Muscle of leg (tissue), 11 donors: ENCODE data around the gene CRYL1. TPM values are rescaled to one million over a fixed set of nuclear protein-coding genes. Genes with fewer than 3 reads are reported as not detected.

Source experiments
- DNase-seq: peaks from one replicate; pipeline ENCODE4 v3.0.0; 2013
- H3K27ac ChIP-seq: one replicate; pipeline ENCODE4 v1.5.1; 2013; ENCODE audit warnings: mild to moderate bottlenecking, low read length, control low read depth
- H3K27me3 ChIP-seq: one replicate; pipeline ENCODE4 v1.6.1; 2013; ENCODE audit warnings: low read length; ENCODE audit not compliant: control insufficient read depth, insufficient read depth
- H3K36me3 ChIP-seq: one replicate; pipeline ENCODE4 v1.6.1; 2013; ENCODE audit warnings: low read length; ENCODE audit not compliant: control insufficient read depth, insufficient read depth
- H3K4me1 ChIP-seq: one replicate; pipeline ENCODE4 v1.6.1; 2013; ENCODE audit warnings: low read length; ENCODE audit not compliant: control insufficient read depth, insufficient read depth
- H3K4me3 ChIP-seq: one replicate; pipeline ENCODE4 v1.5.1; 2013; ENCODE audit warnings: low read length, control low read depth
- H3K9me3 ChIP-seq: replicated peaks from 2 replicates; pipeline ENCODE4 v1.6.1; 2013; ENCODE audit warnings: low read depth, low read length; ENCODE audit not compliant: control insufficient read depth
- WGBS: methylation state at CpG from one replicate; pipeline ENCODE4 v1.1.5; 2013; ENCODE audit warnings: missing lambda C conversion rate; ENCODE audit not compliant: insufficient coverage; 5-methylcytosine and 5-hydroxymethylcytosine counted together
- polyA plus RNA-seq, 8 donors: library from polyadenylated mRNA; unstranded; fragments of 120-200 nt; gene quantifications; one replicate each; pipeline versions ENCODE4 v1.2.1 to v1.2.3, GENCODE V29; 2013; ENCODE audit warnings: inconsistent platforms in 1 of 8, low replicate concordance in 1 of 8; ENCODE audit not compliant: insufficient read length in 8 of 8, insufficient read depth in 1 of 8
- total RNA-seq: library from RNA; stranded (reverse); fragments of 120-200 nt; gene quantifications from one replicate; pipeline ENCODE4 v1.2.4, GENCODE V29; 2013

The CRYL1 gene
- total and polyA plus RNA-seq, 9 donors: 23.6 to 39.1 (median 30.4) TPM

DNA sequence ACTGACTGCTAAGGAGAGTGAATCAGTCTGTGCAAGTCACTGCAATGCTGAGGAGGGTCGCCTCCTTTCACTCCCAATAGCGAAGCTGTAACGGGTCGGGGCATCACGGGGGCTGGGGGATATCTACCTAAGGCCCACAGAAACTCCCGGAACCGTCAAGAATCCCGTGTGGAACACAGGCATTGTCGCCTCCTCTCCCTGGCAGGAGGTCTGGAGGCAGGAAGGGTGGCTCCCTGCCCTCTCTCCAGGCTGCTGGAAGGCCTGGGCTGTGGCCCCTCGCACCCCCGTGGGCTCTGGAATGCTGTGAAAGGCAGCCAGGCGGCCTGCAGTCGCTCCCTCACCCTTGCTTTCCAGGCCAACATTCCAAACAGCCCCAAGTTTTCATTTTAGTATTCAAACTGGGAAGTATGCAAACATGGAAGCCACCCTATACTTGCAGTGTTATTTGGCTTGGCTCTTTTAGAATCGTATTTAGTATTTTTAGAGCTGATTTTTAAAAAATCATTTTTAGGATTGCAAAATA, 109.4 kb downstream of the CRYL1 start:
- DNase-seq: no peak
- peaks cover 6% of the 10 kb centered on the region for H3K36me3 ChIP-seq
- 64% methylated on average over 9 of the region's 14 CpGs for WGBS
- H3K9me3 ChIP-seq: peaks cover 2% of the 10 kb centered on the region
- H3K27me3 ChIP-seq: peaks cover 18% of the 10 kb centered on the region
- H3K27ac ChIP-seq: no peak overlapping the region
- H3K4me3 ChIP-seq: no peak overlapping the region
- peaks cover 10% of the 10 kb centered on the region for H3K4me1 ChIP-seq

DNA sequence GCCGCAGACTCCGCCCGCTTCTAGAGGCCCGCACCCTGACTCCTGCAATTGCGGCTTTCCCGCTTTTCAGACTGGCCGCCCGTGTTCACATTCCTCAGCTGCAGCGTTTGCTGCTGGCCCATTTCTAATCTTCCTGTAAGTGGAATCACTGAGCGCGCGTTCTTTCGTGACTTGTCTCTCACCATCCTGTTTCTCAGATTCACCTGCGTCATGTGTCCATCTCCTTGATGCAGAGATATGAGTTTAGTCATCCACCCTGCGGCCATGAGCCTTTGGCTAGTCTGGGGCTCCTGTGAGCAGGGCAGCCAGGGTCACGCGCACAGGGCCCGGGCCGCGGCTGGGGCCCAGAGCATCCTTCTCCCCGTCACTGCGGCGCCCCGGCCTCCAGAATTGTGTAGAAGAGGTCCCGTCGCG, 110.0 kb downstream of the CRYL1 start:
- DNase-seq: no peak
- peaks cover 18% of the 10 kb centered on the region for H3K27me3 ChIP-seq
- no peak overlapping the region for H3K4me3 ChIP-seq
- no peak overlapping the region for H3K27ac ChIP-seq
- H3K36me3 ChIP-seq: peaks cover 6% of the 10 kb centered on the region
- H3K4me1 ChIP-seq: peaks cover 10% of the 10 kb centered on the region
- H3K9me3 ChIP-seq: peaks cover 2% of the 10 kb centered on the region
- WGBS: 92% methylated on average over 21 of the region's 27 CpGs

DNA sequence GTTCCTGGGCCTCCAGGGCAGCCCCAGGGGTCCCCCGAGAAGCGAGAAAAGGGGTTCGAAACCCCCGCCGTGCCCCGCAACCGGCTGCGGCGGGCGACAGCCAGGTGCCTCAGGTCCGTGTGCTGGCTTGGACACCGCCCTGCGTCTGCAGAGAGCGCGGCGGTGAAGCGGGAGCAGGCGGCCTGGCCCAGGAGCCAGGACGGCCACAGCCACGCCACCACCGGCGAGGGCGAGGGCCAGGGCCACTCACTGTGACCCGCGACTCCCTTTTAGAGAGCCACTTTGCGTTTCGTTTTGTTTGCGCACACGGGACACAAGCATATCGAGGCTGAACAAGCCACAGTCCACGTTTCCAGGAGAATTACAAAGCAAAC, 110.4 kb downstream of the CRYL1 start:
- Histone ChIP-seq H3K27me3 (peaks cover 18% of the 10 kb centered on the region), H3K4me3 (no peak overlapping the region), H3K27ac (no peak overlapping the region), H3K9me3 (peaks cover 2% of the 10 kb centered on the region), H3K36me3 (peaks cover 6% of the 10 kb centered on the region), H3K4me1 (peaks cover 10% of the 10 kb centered on the region)
- 64% methylated on average over 31 of the region's 31 CpGs for WGBS
- no peak for DNase-seq

DNA sequence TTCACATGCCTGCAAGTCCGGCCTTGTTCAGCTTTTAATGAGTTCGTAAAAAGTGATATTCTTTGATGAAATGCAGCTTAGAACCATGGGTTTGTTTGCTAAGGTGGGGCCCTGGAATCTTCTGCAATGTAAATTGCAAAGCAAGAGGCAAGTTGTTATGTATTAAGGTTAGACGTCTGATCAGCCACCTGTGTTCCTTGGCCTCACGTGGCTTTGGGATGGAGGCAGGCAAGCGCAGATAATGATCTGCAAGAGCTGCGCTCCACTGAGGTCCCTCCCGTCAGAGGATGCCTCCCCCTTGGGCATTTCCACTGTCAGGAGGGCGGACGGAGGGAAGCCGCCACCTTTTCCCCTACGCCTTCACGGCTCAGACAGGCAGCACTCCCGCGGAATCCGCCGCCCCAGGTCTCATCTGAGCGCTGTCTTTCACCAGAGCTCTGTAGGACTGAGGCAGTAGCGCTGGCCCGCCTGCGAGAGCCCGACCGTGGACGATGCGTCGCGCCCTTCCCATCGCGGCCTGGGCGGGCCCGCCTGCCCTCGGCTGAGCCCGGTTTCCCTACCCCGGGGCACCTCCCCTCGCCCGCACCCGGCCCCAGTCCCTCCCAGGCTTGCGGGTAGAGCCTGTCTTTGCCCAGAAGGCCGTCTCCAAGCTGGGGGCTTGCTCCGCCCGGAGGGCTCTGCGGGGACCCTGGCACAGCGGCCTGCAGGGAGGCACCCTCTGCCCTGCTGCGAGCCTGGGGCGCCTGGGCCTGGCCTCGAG, 110.9 kb downstream of the CRYL1 start:
- DNase-seq: no peak
- Histone ChIP-seq H3K27ac (no peak overlapping the region), H3K27me3 (peaks cover 18% of the 10 kb centered on the region), H3K4me1 (peaks cover 5% of the 10 kb centered on the region), H3K4me3 (no peak overlapping the region), H3K36me3 (peaks cover 6% of the 10 kb centered on the region), H3K9me3 (peaks cover 2% of the 10 kb centered on the region)
- WGBS: 23% methylated on average over 43 of the region's 45 CpGs

DNA sequence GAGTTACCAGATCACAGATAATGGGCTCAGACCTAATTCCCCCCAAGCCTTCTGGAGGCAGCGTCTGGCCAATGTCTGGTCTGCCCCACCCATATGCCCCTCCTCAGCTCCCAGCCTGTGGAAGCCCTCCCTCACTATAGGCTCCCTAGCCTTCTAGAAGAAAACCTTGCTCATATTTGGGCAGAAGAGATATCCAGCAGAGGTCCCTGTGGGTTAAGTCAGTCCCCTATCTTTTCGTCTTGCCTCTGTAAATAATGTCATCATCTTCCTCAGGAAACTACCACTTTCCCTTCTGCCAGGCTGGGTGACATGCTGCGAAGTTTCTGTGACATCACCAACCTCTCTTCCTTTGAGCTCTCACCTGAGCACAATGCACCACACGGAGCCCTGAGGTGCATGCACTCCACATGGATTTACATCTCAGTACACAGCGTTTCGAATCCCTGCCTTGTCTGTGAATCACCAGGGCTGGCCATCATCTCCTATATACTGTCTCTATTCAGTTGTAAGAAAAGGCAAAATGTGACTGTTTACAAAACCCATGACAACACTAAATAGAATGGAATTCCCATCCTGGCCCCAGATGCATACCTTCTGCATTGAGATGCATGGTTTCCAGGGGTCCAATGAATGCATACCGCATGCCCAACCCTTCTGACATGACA, 112.8 kb downstream of the CRYL1 start:
- H3K36me3 ChIP-seq: peaks cover 6% of the 10 kb centered on the region
- WGBS: 42% methylated on average over 3 of the region's 7 CpGs
- no peak overlapping the region for H3K27ac ChIP-seq
- peaks cover 4% of the 10 kb centered on the region for H3K4me1 ChIP-seq
- no peak for DNase-seq
- no peak overlapping the region for H3K4me3 ChIP-seq
- H3K27me3 ChIP-seq: peaks cover 18% of the 10 kb centered on the region
- no peaks in the 10 kb centered on the region for H3K9me3 ChIP-seq

DNA sequence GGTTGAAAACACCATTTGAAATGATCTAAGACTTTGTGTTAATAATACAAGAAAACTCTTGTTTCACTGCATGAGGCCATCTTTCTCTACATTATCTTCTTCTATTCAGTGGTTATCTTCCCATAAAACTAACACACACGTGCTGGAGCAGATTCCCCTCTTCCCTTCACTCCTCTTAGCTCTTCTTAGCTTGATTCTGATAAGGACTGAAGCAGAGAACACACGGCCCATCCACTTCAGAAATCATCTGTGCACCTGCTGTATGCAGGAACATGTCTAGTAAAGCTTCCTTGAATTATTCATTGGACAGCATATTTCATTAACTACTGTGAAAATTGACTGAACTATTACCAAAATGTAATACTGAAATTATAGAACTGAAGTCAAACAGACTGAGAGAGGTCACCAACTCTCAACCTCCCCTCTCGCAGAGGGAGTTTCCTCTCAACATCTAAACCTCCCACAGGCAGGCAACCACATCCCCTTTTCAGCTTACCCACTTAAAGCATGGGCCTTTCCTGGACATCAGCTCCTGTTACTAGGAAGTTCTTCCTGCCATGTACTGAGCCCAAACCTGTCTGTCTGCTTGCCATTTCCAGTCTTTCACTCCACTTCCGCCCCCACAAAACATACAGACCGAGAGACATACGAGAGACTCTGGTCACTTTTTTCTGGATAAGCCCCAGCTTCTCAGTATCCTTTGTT, 113.9 kb downstream of the CRYL1 start:
- no peak overlapping the region for H3K4me3 ChIP-seq
- no peak overlapping the region for H3K27ac ChIP-seq
- H3K4me1 ChIP-seq: peaks cover 4% of the 10 kb centered on the region
- no peaks in the 10 kb centered on the region for H3K9me3 ChIP-seq
- H3K27me3 ChIP-seq: peaks cover 18% of the 10 kb centered on the region
- H3K36me3 ChIP-seq: peaks cover 6% of the 10 kb centered on the region
- 31% methylated on average over 5 of the region's 6 CpGs for WGBS
- no peak for DNase-seq

DNA sequence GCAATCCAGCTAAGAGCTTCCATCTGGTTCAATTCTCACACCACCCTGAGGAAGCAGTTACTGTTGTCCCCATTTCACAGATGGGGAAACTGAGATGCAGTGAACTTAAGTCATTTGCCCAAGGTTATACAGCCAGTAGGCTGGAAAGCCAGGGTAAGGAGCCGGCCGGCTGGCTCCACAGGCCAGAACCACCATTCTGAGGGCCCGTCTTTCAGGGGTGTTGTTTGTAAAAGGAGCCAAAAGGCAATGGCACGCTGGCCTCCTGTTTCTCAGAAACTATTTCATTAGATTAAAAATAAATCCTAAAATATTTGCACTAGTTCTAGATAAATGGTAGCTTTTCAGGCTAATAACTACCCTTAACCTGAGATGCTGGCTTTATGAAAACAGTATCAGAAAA, 114.9 kb downstream of the CRYL1 start:
- Histone ChIP-seq H3K27ac (no peak overlapping the region), H3K27me3 (peaks cover 15% of the 10 kb centered on the region), H3K4me3 (no peak overlapping the region), H3K4me1 (peaks cover 4% of the 10 kb centered on the region), H3K9me3 (no peaks in the 10 kb centered on the region), H3K36me3 (peaks cover 6% of the 10 kb centered on the region)
- WGBS: 63% methylated on average over 3 of the region's 4 CpGs
- DNase-seq: no peak

DNA sequence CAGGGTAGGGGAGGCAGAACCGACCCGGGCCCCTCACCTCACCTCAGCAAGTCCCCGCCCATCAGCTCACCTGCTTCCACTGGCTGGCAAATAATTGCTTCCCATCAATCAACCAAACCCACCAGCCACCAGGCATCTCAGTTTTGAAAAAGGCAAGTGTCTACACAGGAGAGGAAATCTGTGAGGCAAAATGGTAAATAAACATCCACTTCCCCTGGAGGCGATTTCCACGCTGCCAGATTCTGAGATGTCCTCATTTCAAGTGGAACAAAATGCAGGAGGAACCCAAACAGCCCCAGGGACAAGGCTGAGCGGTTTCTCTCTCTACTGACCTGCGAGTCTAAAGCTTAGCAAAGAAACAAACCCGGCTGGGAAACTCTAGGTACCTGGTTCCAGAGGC, 117.5 kb downstream of the CRYL1 start:
- Histone ChIP-seq H3K4me3 (no peak overlapping the region), H3K4me1 (no peaks in the 10 kb centered on the region), H3K9me3 (no peaks in the 10 kb centered on the region), H3K27ac (no peak overlapping the region), H3K36me3 (peaks cover 11% of the 10 kb centered on the region), H3K27me3 (no peaks in the 10 kb centered on the region)
- WGBS: 83% methylated on average over 3 of the region's 8 CpGs
- DNase-seq: no peak

DNA sequence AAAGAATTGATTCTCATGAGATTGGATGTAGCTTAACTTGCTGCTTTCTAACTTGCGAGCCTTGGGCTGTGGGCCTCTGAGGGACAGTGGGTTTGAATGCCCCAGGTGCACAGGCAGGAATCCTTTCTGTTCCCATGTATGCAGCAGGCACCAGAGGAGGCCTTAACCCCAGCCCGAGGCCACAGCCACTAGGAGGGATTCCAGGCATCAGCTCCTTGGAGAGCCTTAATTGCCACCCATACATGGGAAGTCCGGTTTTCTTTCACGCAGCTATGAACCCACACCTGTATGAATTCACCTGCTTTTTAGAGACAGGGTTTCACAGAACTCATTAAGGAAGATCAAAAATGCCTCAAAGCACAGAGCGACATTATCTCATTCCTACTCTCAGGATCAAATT, 117.9 kb downstream of the CRYL1 start:
- WGBS: 85% methylated on average over 4 of the region's 5 CpGs
- no peaks in the 10 kb centered on the region for H3K9me3 ChIP-seq
- no peaks in the 10 kb centered on the region for H3K27me3 ChIP-seq
- H3K4me1 ChIP-seq: no peaks in the 10 kb centered on the region
- H3K36me3 ChIP-seq: peaks cover 10% of the 10 kb centered on the region
- no peak overlapping the region for H3K27ac ChIP-seq
- no peak overlapping the region for H3K4me3 ChIP-seq
- no peak for DNase-seq

DNA sequence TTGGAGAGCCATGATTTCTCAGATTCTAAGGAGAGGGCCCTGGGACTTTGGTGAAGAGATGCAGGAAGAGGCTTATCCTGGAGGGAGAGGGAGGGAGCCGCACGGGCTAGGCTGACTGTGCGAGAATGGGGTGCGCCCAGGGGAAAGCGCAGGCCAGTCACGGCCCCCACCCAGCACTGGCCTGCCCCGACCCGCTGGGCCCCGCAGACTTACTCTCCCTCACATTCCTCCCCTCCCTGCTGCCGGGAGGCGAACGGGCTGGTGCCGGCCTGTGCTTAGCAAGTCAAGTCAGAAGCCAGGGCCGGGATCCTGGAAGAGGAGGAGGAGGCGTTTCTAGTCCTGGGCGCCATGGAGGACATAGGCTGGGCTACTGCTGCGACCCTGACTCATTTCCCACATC, 120.0 kb downstream of the CRYL1 start:
- H3K9me3 ChIP-seq: no peaks in the 10 kb centered on the region
- H3K4me1 ChIP-seq: peaks cover 8% of the 10 kb centered on the region
- peaks cover 8% of the 10 kb centered on the region for H3K36me3 ChIP-seq
- 38% methylated on average over 5 of the region's 17 CpGs for WGBS
- no peak for DNase-seq
- no peak overlapping the region for H3K27ac ChIP-seq
- H3K27me3 ChIP-seq: no peaks in the 10 kb centered on the region
- no peak overlapping the region for H3K4me3 ChIP-seq
